ENCODE data around the gene PARVA.

DNA sequence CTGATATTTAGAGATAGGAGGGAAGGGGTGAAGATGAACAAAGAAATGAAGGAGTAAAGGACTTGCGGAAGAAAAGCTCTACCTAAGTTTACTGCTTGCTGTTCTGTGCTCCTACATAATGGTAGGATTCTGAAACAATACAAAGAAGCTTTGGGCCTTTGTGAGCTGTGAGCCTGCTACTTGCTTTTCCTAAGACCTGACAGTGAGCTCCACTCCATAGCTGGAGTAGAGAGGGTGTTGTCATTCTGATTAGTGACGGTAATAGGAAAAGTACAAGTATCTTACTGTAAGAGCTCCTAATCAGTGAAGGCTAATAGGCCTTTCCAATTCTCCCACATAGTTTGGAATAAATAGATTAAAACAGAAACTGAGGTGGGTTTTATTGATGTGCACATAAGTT is 75.9 kb downstream of the PARVA start:
- TF ChIP-seq, protein P1, sequence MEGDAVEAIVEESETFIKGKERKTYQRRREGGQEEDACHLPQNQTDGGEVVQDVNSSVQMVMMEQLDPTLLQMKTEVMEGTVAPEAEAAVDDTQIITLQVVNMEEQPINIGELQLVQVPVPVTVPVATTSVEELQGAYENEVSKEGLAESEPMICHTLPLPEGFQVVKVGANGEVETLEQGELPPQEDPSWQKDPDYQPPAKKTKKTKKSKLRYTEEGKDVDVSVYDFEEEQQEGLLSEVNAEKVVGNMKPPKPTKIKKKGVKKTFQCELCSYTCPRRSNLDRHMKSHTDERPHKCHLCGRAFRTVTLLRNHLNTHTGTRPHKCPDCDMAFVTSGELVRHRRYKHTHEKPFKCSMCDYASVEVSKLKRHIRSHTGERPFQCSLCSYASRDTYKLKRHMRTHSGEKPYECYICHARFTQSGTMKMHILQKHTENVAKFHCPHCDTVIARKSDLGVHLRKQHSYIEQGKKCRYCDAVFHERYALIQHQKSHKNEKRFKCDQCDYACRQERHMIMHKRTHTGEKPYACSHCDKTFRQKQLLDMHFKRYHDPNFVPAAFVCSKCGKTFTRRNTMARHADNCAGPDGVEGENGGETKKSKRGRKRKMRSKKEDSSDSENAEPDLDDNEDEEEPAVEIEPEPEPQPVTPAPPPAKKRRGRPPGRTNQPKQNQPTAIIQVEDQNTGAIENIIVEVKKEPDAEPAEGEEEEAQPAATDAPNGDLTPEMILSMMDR (IDR thresholded peaks at IDR 0.05) = no peak
- TF ChIP-seq POLR2A (IDR thresholded peaks at IDR 0.05) = no peak
